Keratinocyte (primary cell): ENCODE results near the gene TDRD10. TPM values are rescaled to one million over a fixed set of nuclear protein-coding genes. Genes with fewer than 3 reads are reported as not detected.

Experiments used
- DNase-seq: peaks from one replicate; pipeline ENCODE4 v3.0.0-alpha.2; 2011; ENCODE audit warnings: low read depth, missing footprints, low spot score
- FAIRE-seq: peaks from 2 replicates; lab custom pipeline; 2011; peaks lifted over from hg19 to GRCh38; lab: Jason Lieb, UNC
- H2AFZ ChIP-seq: 2 replicates; pipeline ENCODE4 v1.6.0; 2012; ENCODE audit warnings: low read length, control low read depth, inconsistent platforms; ENCODE audit not compliant: control insufficient read depth
- H3K27ac ChIP-seq: 2 replicates; pipeline ENCODE4 v1.5.1; 2011; ENCODE audit warnings: low read length; ENCODE audit not compliant: control insufficient read depth, insufficient read depth
- H3K27me3 ChIP-seq: 3 replicates; pipeline ENCODE4 v1.6.0; 2011; ENCODE audit warnings: low read length; ENCODE audit not compliant: control insufficient read depth, insufficient read depth; ENCODE audit errors: extremely low read depth
- H3K36me3 ChIP-seq, 2 experiments: 2 replicates in 1 of 2; 3 replicates in 1 of 2; pipeline ENCODE4 v1.5.1; 2011; ENCODE audit warnings: low read length in 2 of 2, mild to moderate bottlenecking in 1 of 2; ENCODE audit not compliant: control insufficient read depth in 2 of 2, insufficient read depth in 2 of 2; ENCODE audit errors: extremely low read depth in 1 of 2
- H3K4me1 ChIP-seq: 3 replicates; pipeline ENCODE4 v1.5.1; 2011; ENCODE audit warnings: low read length; ENCODE audit not compliant: control insufficient read depth, insufficient read depth; ENCODE audit errors: extremely low read depth
- H3K4me2 ChIP-seq: 3 replicates; pipeline ENCODE4 v1.6.0; 2011; ENCODE audit warnings: low read depth, low read length; ENCODE audit not compliant: control insufficient read depth, insufficient read depth; ENCODE audit errors: extremely low read depth
- H3K4me3 ChIP-seq, 3 experiments: fragments of 200-600 bp in 1 of 3; sonication (generic) in 1 of 3; 2 replicates in 2 of 3; 3 replicates in 1 of 3; pipeline ENCODE4 v1.5.1; 2011 to 2016; ENCODE audit warnings: low read length in 3 of 3, mild to moderate bottlenecking in 3 of 3, control low read depth in 2 of 3, inconsistent platforms in 1 of 3, low read depth in 1 of 3, mixed read lengths in 1 of 3, mixed run types in 1 of 3, moderate library complexity in 1 of 3; ENCODE audit not compliant: control insufficient read depth in 2 of 3, insufficient read depth in 2 of 3; ENCODE audit errors: extremely low read depth in 1 of 3
- H3K79me2 ChIP-seq: 2 replicates; pipeline ENCODE4 v1.6.0; 2012; ENCODE audit warnings: low read length; ENCODE audit not compliant: control insufficient read depth, insufficient read depth
- H3K9ac ChIP-seq: 3 replicates; pipeline ENCODE4 v1.6.0; 2011; ENCODE audit warnings: low read length; ENCODE audit not compliant: control insufficient read depth, insufficient read depth; ENCODE audit errors: extremely low read depth
- H3K9me1 ChIP-seq: 3 replicates; pipeline ENCODE4 v1.6.0; 2011; ENCODE audit warnings: low read length; ENCODE audit not compliant: control insufficient read depth, insufficient read depth; ENCODE audit errors: extremely low read depth
- H3K9me3 ChIP-seq: 2 replicates; pipeline ENCODE4 v1.5.1; 2012; ENCODE audit warnings: low read depth, low read length; ENCODE audit not compliant: control insufficient read depth
- H4K20me1 ChIP-seq: 3 replicates; pipeline ENCODE4 v1.6.0; 2011; ENCODE audit warnings: low read length; ENCODE audit not compliant: control insufficient read depth, insufficient read depth; ENCODE audit errors: extremely low read depth
- CTCF ChIP-seq, 3 experiments: IDR thresholded peaks in 1 of 3; conservative IDR thresholded peaks in 1 of 3; optimal IDR thresholded peaks in 1 of 3; 2 replicates in 2 of 3; 3 replicates in 1 of 3; pipeline versions ENCODE3 to v1.5.1; 2011; ENCODE audit warnings: low read length in 3 of 3, mild to moderate bottlenecking in 3 of 3, moderate library complexity in 2 of 3, control low read depth in 1 of 3, inconsistent platforms in 1 of 3; ENCODE audit not compliant: insufficient read depth in 2 of 3; ENCODE audit errors: extremely low read depth in 1 of 3
- EZH2 ChIP-seq: IDR thresholded peaks from one replicate; pipeline ENCODE4 v1.6.1; 2012; ENCODE audit warnings: inconsistent platforms, mild to moderate bottlenecking, low read length, moderate library complexity
- dilution Hi-C: fragments of 300-500 bp; cut with MboI; formaldehyde crosslinking; loops from one replicate; pipeline ENCODE4 v1.7.0; 2020; ENCODE audit warnings: low sequenced_read_pairs; ENCODE audit not compliant: extremely low pct_ligation_motif_present
- polyA plus RNA-seq, 5 experiments: library from polyadenylated mRNA; depleted of rRNA in 3 of 5; stranded (reverse) in 3 of 5; stranded (forward) in 1 of 5; unstranded in 1 of 5; fragments of >200 nt; gene quantifications; 1 replicate in 1 of 5; 2 replicates in 3 of 5; 3 replicates in 1 of 5; pipeline versions ENCODE4 v1.2.1 to v1.2.3, GENCODE V29; 2011 to 2012; ENCODE audit warnings: missing spikeins in 2 of 5, low read depth in 1 of 5, low replicate concordance in 1 of 5

Gene TDRD10
- polyA plus RNA-seq, 1 donor (not counting 4 experiments of a cell fraction or from before 2014, with no cell fraction given) = not detected

DNA sequence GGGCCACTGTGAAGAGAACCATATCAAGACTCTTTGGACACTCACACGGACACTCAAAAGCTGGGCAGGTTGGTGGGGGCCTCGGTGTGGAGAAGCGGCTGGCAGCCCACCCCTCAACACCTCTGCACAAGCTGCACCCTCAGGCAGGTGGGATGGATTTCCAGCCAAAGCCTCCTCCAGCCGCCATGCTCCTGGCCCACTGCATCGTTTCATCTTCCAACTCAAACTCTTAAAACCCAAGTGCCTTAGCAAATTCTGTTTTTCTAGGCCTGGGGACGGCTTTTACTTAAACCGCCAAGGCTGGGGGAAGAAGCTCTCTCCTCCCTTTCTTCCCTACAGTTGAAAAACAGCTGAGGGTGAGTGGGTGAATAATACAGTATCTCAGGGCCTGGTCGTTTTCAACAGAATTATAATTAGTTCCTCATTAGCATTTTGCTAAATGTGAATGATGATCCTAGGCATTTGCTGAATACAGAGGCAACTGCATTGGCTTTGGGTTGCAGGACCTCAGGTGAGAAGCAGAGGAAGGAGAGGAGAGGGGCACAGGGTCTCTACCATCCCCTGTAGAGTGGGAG lies 36.3 kb upstream of the TDRD10 start:
- Histone ChIP-seq H3K36me3 (peaks cover 7 to 8% of the 10 kb centered on the region in 2 experiments), H3K27ac (no peak overlapping the region), H3K4me2 (no peak overlapping the region), H4K20me1 (no peaks in the 10 kb centered on the region), H3K4me1 (peaks cover 6% of the 10 kb centered on the region), H2AFZ (no peak overlapping the region), H3K79me2 (no peaks in the 10 kb centered on the region), H3K9me1 (no peaks in the 10 kb centered on the region), H3K4me3 (no peak overlapping the region), H3K9ac (no peak overlapping the region), H3K9me3 (no peaks in the 10 kb centered on the region), H3K27me3 (no peaks in the 10 kb centered on the region)
- DNase-seq (no peak), FAIRE-seq (no peak)
- dilution Hi-C loops = no loop called here
- TF ChIP-seq EZH2 (no peak), CTCF (optimal IDR thresholded peaks at IDR 0.05 in 1 of 3, IDR thresholded peaks at IDR 0.05 in 1 of 3, conservative IDR thresholded peaks at IDR 0.05 in 1 of 3; ENCODE audit: extremely low read depth in 1 of 3, insufficient read depth in 2 of 3, low read length in 3 of 3) (no peak)

GRCh38 chr1:154466206-154466605 lies 35.8 kb upstream of the TDRD10 start:
- Histone ChIP-seq H3K4me2 (no peak overlapping the region), H3K27me3 (no peaks in the 10 kb centered on the region), H2AFZ (no peak overlapping the region), H3K9ac (no peak overlapping the region), H3K27ac (no peak overlapping the region), H3K4me3 (no peak overlapping the region), H3K79me2 (no peaks in the 10 kb centered on the region), H3K9me1 (no peaks in the 10 kb centered on the region), H3K9me3 (no peaks in the 10 kb centered on the region), H4K20me1 (no peaks in the 10 kb centered on the region), H3K36me3 (peaks cover 7 to 8% of the 10 kb centered on the region in 2 experiments), H3K4me1 (peaks cover 6% of the 10 kb centered on the region)
- FAIRE-seq (no peak), DNase-seq (no peak)
- no peak for TF ChIP-seq EZH2
- no peak for TF ChIP-seq CTCF (optimal IDR thresholded peaks at IDR 0.05 in 1 of 3, IDR thresholded peaks at IDR 0.05 in 1 of 3, conservative IDR thresholded peaks at IDR 0.05 in 1 of 3; ENCODE audit: extremely low read depth in 1 of 3, insufficient read depth in 2 of 3, low read length in 3 of 3)
- dilution Hi-C loops = no loop called here
